Inflammatory macrophage treated with lipopolysaccharide for 1 hour (primary cell): ENCODE measurements around the gene NLGN4Y.

Source experiments
- DNase-seq, 2 donors: peaks; one replicate each; pipeline ENCODE4 v3.0.0-alpha.2; 2020 to 2022

NLGN4Y gene

GRCh38 chrY:14679181-14679580 lies 154.9 kb downstream of the NLGN4Y start:
- DNase-seq: no peak

- DNase-seq: no peak
Observed at GRCh38 chrY:14694543-14694942, 170.2 kb downstream of the NLGN4Y start.

DNA sequence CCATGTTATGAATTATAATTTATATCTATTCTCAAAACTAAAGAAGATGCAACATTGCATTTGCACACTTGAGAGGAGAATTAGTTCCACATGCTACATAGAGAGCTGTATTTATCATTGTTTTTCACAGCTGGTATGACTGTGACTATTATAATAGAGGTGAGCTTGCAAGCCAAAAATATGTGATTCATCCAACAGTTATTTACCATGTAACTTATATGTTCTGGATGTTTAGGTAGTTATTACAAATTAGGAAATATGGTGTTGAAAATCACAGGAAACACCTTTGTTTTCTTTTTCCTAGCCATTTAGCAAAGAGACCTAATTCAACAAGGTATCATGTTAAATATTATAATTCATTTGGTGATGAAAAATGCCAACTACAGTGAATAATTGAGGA lies 183.8 kb downstream of the NLGN4Y start:
- no peak for DNase-seq

DNA sequence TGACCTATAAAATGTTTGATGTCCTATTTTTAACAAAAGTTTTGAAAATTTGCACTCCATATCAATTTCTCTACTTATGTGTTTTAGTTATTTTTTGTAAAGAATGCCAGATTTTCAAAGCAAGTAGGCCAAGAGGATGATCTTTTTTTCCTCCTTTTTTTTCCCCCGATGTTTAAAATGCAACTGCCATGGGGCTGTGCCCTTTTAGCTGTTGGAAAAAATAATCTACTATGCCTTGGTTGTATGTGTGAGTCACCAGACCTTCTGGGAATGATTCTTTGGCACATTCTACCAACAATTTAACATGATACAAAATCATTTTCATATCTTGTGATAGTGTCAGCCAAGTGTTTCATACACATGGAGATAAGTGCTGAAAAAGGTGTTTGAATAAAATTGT lies 217.3 kb downstream of the NLGN4Y start:
- no peak for DNase-seq

GRCh38 chrY:14748329-14748728 lies 224.0 kb downstream of the NLGN4Y start:
- DNase-seq: no peak

GRCh38 chrY:14755571-14755970 lies 231.2 kb downstream of the NLGN4Y start:
- no peak for DNase-seq

DNA sequence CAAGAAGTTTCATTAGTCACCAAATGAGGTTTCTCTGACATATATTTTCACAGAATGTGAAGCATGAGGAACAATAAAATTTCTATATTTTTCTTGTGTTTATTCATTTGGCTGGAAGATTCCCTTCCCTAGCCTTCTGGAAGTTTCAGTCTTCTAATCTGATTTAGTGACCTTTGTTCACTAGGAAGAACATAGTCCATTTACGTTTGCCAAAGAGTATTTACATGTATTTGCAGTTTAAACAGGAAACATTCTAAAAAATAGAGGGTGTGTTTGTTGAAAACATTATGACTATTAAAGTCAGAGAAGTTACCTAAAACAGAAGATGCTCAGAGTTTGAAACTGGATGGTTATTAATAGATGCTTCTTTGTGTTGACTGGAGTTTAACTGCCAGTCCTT lies 238.6 kb downstream of the NLGN4Y start:
- DNase-seq: no peak

DNA sequence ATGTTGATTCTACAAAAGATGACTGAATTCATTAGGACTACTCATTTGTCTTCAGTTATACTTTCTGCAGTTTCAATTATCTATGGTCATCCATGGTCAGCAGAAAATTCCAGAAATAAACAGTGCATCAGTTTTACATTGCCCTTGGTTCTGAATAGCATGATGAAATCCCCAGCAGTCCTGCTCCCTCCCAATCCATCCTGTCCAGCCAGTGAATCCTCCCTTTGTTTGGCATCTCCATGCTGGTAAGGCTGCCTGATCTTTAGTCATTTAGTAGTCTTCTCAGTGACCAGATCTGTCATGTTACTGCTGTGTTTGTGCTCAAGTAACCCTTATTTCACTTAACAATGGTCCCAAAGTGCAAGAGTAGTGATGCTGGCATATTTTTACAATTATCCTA lies 239.3 kb downstream of the NLGN4Y start:
- no peak for DNase-seq

GRCh38 chrY:14778208-14778607 lies 253.9 kb downstream of the NLGN4Y start:
- no peak for DNase-seq

- DNase-seq: no peak
Observed at GRCh38 chrY:14793104-14793503, 268.8 kb downstream of the NLGN4Y start.

DNA sequence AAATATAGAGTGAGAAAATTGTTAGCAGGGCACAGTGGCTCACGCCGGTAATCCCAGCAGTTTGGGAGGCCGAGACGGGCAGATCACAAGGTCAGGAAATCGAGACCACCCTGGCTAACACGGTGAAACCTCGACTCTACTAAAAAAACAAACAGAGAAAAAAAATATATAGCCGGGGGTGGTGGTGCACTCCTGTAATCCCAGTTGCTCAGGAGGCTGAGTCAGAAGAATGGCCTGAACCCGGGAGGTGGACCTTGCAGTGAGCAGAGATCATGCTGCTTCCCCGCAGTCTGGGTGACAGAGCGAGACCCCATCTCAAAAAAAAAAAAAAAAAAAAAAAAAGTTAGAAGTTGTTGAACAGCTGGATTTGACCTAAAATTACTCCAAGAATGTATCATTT lies 269.3 kb downstream of the NLGN4Y start:
- no peak for DNase-seq

DNA sequence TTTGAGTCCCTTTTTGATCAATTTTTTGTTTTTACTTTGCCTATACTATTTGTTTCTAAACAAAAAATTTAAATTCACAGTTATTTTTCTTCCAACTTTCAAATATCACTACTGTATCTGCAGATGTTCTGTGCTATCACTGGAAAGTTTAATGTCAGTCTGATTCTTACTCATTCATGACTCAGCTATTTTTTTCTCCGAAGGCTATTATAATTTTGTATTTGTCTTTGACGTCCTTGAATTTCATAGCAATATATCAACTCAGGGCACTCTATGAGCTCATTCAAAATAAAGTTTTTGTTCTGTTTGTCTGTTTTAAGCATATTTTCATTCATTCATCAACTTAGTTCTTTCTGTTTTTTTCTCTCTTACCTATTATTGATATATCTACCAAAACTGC lies 273.7 kb downstream of the NLGN4Y start:
- no peak for DNase-seq

DNA sequence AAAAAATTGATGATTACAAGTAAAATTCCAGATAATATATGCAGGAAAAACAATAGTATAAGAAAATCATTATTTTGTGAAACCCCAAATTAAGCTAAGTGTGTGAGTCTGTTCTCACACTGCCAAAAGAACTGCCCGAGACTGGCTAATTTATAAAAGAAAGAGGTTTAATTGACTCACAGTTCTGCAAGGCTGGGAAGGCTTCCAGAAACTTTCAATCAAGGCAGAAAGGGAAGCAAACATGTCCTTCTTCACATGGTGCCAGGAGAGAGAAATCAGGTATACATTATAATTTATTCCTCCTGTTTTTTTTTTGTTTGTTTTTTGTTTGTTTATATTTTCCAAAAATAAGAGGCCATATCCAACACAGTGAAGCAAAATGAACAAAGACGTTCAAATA lies 276.8 kb downstream of the NLGN4Y start:
- no peak for DNase-seq

- DNase-seq: no peak
Observed at GRCh38 chrY:14802125-14802524, 277.8 kb downstream of the NLGN4Y start.

GRCh38 chrY:14804041-14804440 lies 279.7 kb downstream of the NLGN4Y start:
- no peak for DNase-seq

DNA sequence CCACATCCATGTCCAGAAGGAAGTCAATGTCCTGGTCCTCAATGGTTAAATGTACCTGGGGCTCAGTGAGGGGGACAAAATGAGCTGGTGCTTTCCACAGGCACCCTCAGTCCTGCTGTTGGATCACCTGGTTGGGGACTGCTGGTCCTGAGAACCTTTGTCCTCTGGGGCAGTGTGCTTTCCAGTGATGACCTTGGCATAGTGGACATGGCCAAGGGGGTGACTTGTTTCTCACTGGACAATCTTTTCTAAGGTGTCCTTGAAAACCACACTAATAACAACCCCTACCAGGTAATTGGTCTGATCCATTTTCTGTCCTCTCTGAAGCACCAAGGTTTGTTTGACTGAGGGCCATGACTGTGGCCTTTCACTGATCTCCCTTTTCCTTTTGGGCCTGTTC lies 294.1 kb downstream of the NLGN4Y start:
- DNase-seq: no peak

- no peak for DNase-seq
Observed at GRCh38 chrY:14822201-14822600, 297.9 kb downstream of the NLGN4Y start.

DNA sequence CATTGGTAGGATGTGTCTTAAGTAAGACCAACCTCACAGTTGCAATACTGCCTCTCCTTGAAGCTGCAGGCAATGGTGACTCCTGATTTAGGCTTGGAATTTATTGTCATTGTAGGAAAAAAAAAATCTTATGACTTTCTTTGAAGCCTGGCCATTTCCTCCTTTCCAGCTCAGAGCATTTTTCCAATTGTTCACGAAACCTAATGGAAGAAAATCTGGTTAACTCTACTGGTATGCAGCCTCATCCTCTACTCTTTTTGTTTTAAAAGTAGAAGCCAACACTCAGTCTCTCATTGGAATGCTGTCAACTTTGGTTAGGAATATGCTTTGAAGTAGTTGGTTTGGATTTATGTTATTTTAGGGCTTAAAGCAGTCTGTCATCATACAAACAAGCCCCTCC lies 298.6 kb downstream of the NLGN4Y start:
- DNase-seq: no peak

GRCh38 chrY:14824583-14824982 lies 300.3 kb downstream of the NLGN4Y start:
- DNase-seq: no peak

DNA sequence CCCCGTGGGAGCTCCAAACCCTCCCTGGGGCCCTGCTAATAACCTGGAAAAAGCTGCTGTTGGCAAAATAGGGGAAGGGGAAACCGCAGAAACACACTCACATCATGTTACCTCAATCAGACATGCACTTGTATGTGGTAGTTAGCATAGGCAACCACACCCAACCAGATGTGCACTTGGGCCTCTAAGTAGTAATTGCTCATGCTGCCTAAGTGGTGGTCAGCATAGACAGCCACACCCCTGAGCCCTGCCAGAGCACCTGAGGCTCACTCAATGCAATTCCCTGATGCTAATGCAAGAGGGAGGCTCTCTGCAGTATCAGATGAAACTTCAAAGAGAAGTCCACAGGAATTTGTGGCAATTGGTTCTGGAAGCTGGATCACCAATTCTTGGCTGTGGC lies 301.4 kb downstream of the NLGN4Y start:
- no peak for DNase-seq

GRCh38 chrY:14828531-14828930 lies 304.2 kb downstream of the NLGN4Y start:
- no peak for DNase-seq

DNA sequence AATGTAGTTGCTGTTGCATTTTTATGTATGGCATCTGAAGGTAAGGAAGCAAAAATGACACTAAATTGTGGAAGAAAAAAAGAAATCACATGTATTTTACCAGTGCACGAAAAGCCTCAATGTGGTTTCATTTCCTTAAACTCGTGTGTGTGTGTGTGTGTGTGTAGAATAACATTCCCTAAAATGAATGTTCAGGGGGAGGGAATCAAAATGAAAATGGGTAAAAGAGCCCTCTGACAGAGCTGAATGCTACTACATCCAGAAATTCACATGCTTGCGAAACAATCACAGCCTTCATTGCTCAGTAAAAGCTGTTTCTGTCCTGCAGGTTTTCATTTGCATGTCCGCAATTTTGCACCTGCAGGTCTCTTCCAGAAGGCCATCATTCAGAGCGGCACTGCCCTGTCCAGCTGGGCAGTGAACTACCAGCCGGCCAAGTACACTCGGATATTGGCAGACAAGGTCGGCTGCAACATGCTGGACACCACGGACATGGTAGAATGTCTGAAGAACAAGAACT lies 305.1 kb downstream of the NLGN4Y start:
- no peak for DNase-seq

GRCh38 chrY:14834103-14835060 lies 310.1 kb downstream of the NLGN4Y start:
- DNase-seq: no peak

GRCh38 chrY:14837466-14837865 lies 313.1 kb downstream of the NLGN4Y start:
- no peak for DNase-seq

DNA sequence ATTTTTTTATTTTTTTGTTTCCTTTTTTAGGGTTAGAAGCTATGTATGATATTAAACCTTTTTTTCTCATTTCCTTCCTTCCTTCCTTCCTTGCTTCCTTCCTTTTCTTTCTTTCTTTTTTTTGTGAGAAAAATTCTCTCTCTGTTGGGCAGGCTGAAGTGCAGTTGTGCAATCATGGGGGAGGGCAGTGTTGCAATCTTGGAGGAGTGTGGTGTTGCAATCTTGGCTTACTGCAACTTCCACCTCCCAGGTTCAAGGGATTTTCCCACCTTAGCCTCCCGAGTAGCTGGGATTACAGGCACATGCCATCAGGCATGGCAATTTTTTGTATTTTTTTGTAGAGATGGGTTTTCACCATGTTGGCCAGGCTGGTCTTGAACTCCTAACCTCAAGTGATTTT lies 326.4 kb downstream of the NLGN4Y start:
- DNase-seq: peak in 1 of 2 donors; percentile 0
